ENCODE measurements around the gene CLPTM1L.

- TF ChIP-seq, protein P1, sequence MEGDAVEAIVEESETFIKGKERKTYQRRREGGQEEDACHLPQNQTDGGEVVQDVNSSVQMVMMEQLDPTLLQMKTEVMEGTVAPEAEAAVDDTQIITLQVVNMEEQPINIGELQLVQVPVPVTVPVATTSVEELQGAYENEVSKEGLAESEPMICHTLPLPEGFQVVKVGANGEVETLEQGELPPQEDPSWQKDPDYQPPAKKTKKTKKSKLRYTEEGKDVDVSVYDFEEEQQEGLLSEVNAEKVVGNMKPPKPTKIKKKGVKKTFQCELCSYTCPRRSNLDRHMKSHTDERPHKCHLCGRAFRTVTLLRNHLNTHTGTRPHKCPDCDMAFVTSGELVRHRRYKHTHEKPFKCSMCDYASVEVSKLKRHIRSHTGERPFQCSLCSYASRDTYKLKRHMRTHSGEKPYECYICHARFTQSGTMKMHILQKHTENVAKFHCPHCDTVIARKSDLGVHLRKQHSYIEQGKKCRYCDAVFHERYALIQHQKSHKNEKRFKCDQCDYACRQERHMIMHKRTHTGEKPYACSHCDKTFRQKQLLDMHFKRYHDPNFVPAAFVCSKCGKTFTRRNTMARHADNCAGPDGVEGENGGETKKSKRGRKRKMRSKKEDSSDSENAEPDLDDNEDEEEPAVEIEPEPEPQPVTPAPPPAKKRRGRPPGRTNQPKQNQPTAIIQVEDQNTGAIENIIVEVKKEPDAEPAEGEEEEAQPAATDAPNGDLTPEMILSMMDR (IDR thresholded peaks at IDR 0.05; ENCODE audit: insufficient read depth, low read depth, low read length): no peak
- TF ChIP-seq EZH2 (IDR thresholded peaks at IDR 0.05; ENCODE audit: insufficient read depth, low read length): no peak
These were observed 23.3 kb downstream of the CLPTM1L start for GRCh38 chr5:1321576-1321975.

Data from astrocyte (in vitro differentiated cells and primary cell).